Motor neuron (in vitro differentiated cells): ENCODE measurements around the gene ANKHD1. TPM values are rescaled to one million over a fixed set of nuclear protein-coding genes. Genes with fewer than 3 reads are reported as not detected.

ENCODE experiments used
- ATAC-seq, 8 experiments: fragments of 200-7000 bp; cut with Tn5 transposase; replicated peaks in 6 of 8; 2 replicates each; pipeline ENCODE4 v1.8.0; 2021; ENCODE audit warnings: mild to moderate bottlenecking in 8 of 8, moderate library complexity in 8 of 8
- H3K27ac ChIP-seq, 2 donors: fragments of 250-450 bp; sonication (Bioruptor Pico); 2 replicates each; pipeline ENCODE4 v1.9.0; 2021; ENCODE audit warnings: antibody characterized with exemption in 2 of 2, mild to moderate bottlenecking in 2 of 2, moderate library complexity in 1 of 2
- H3K4me1 ChIP-seq, 2 donors: fragments of 250-450 bp; sonication (Bioruptor Pico); replicated peaks in 1 of 2; 2 replicates each; pipeline ENCODE4 v1.6.1; 2021; ENCODE audit warnings: antibody characterized with exemption in 2 of 2, mild to moderate bottlenecking in 2 of 2, moderate library complexity in 1 of 2
- H3K4me3 ChIP-seq, 5 donors: fragments of 250-450 bp; sonication (Bioruptor Pico); 2 replicates each; pipeline ENCODE4 v1.9.0; 2021; ENCODE audit warnings: antibody characterized with exemption in 5 of 5, mild to moderate bottlenecking in 5 of 5, moderate library complexity in 4 of 5
- WGBS, 10 experiments: fragments of 450-650 bp; shearing (Covaris generic); methylation state at CpG; one replicate each; pipeline ENCODE4 v1.0.0; 2022; 5-methylcytosine and 5-hydroxymethylcytosine counted together
- in situ Hi-C, 9 experiments: fragments of 400-800 bp; cut with MboI; loops; one replicate each; pipeline ENCODE4 v1.15.0; 2021; ENCODE audit warnings: low sequenced_read_pairs in 9 of 9, low pct_unique_long_range_greater_than_20kb in 2 of 9; ENCODE audit not compliant: unreplicated experiment in 9 of 9
- total RNA-seq, 8 experiments: library from RNA; unstranded; fragments of 300-600 nt; gene quantifications; 2 replicates each; pipeline versions ENCODE4 v1.2.3 to v1.2.4, GENCODE V29; 2022

The ANKHD1 gene, protein sequence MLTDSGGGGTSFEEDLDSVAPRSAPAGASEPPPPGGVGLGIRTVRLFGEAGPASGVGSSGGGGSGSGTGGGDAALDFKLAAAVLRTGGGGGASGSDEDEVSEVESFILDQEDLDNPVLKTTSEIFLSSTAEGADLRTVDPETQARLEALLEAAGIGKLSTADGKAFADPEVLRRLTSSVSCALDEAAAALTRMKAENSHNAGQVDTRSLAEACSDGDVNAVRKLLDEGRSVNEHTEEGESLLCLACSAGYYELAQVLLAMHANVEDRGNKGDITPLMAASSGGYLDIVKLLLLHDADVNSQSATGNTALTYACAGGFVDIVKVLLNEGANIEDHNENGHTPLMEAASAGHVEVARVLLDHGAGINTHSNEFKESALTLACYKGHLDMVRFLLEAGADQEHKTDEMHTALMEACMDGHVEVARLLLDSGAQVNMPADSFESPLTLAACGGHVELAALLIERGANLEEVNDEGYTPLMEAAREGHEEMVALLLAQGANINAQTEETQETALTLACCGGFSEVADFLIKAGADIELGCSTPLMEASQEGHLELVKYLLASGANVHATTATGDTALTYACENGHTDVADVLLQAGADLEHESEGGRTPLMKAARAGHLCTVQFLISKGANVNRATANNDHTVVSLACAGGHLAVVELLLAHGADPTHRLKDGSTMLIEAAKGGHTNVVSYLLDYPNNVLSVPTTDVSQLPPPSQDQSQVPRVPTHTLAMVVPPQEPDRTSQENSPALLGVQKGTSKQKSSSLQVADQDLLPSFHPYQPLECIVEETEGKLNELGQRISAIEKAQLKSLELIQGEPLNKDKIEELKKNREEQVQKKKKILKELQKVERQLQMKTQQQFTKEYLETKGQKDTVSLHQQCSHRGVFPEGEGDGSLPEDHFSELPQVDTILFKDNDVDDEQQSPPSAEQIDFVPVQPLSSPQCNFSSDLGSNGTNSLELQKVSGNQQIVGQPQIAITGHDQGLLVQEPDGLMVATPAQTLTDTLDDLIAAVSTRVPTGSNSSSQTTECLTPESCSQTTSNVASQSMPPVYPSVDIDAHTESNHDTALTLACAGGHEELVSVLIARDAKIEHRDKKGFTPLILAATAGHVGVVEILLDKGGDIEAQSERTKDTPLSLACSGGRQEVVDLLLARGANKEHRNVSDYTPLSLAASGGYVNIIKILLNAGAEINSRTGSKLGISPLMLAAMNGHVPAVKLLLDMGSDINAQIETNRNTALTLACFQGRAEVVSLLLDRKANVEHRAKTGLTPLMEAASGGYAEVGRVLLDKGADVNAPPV (N-terminal part only)
- total RNA-seq: 100 to 1,000 TPM in 1 of 8 experiments, 10 to 100 TPM in 7; 37.0 to 110 (median 62.8) TPM

DNA sequence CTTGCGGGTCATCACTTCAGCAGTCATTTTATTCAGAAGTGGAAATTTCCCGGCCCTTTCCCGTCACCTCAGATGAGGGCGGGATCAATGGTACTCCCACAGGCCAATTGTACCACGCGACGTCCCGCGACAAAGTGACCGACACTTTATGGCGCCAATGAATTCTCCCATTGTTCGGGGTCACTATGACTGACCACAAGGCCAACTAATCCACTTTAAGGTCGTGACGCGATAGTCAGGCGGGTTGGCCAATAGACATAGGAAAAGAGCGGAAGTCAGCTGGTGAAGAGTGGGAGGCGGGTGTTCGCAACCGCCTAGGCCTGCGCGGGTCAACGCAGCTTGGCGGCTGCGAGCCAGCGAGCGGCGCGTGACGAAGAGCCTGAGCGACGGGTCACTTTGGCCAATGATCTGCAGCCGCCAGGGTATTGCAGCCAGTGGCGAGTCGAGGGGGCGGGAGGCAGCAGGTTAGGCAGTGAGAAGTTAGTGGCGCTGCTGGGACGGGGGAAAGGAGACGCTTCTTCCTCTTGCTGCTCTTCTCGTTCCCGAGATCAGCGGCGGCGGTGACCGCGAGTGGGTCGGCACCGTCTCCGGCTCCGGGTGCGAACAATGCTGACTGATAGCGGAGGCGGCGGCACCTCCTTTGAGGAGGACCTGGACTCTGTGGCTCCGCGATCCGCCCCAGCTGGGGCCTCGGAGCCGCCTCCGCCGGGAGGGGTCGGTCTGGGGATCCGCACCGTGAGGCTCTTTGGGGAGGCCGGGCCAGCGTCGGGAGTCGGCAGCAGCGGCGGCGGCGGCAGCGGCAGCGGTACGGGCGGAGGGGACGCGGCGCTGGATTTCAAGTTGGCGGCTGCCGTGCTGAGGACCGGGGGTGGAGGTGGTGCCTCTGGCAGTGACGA, at the start of gene ANKHD1:
Gene ANKHD1, plus strand, starts transcription at position 472 of the 896 bp plus-strand sequence. Its CDS starts 135 bp downstream, at position 607.
- 0 to 2% (median 0%) methylated on average over 1 to 30 of the region's 83 CpGs; no CpG with 5 or more reads in 2 of the 10 experiments for WGBS, 10 experiments
- Histone ChIP-seq H3K4me3 (peak within 1 kb of the TSS; percentile 79 to 96 (median 85)), H3K4me1 (peaks cover 11 to 13% of the 10 kb centered on the region in 2 donors), H3K27ac (peak within 1 kb of the TSS; percentile 86 to 93)
- peak; percentile 77 to 91 (median 88) for ATAC-seq
- in situ Hi-C loops: no loop called here

DNA sequence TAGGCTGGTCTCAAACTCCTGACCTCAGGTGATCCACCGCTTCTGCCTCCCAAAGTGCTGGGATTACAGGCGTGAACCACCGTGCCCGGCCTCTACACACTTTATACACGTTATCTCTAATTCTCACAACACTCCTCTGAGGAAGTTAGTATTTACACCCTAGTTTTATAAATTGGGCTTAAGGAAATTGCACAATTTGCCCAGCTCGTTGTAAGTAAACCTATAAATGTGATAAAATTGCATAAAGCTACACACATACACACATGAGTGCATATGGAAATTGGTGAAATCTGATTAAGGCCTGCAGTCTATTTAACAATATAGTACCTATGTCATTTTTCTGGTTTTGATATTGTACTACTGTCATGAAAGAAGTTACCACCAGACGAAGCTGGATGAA, 46.1 kb upstream of the ANKHD1 start:
- Histone ChIP-seq H3K4me3 (no peak overlapping the region), H3K4me1 (peaks cover 0 to 3% of the 10 kb centered on the region in 2 donors), H3K27ac (no peak overlapping the region)
- ATAC-seq: no peak
- in situ Hi-C loops: loop anchor here in 5 of 9 experiments (10.0 to 25.0 kb wide), 2 partner anchors 111 to 118 kb away; no protein-coding TSS in a partner anchor
- 33 to 100% (median 83%) methylated on average over 1 to 7 of the region's 7 CpGs; no CpG with 5 or more reads in 2 of the 10 experiments for whole genome bisulfite sequencing, 10 experiments

DNA sequence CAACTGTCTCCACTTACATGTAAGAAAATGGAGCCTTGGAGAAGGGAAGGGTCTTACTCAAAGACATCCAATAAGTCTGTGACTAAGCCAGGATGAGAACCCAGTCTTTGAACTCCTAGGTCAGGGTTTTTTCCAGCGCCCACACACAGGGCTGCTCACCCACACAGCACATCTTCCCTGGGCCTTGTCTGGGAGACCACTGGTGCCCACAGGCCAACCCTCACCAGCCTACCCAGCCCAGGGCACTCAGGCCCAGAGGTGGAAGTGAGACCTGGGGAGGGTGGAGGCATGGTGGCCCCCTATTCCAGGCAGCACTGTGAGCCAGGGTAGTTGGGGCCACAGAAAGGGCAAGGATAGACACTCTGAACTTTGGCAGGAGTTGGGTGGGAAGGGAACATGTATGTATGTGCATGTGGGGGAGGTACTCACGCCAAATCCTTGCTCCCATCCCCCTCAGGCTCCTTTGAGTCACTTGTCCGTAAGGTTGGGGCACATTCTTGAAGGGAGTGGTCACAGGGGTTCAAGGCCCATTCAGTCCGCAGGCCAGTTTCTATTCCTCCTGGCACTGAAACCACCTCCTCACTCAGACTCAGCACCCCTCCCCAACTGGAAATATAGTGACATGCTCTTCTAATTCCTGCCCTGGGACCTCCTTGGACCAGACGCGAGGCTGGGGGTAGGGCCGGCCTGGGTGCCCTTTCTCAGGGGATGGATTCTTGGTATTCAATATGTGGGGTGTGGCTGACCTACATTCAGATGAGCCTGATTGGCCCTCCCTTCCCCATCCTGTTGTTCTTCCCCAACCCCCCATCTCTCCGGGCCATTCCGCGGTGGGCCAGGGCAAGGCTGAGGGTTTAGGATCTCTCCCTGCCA, 44.5 kb upstream of the ANKHD1 start:
- no peak overlapping the region for H3K27ac ChIP-seq
- H3K4me1 ChIP-seq: peaks cover 0 to 3% of the 10 kb centered on the region in 2 donors
- 17 to 84% (median 44%) methylated on average over 1 to 4 of the region's 10 CpGs; no CpG with 5 or more reads in 4 of the 10 experiments for WGBS, 10 experiments
- in situ Hi-C loops: loop anchor here in 5 of 9 experiments (10.0 to 25.0 kb wide), 2 partner anchors 112 to 120 kb away; no protein-coding TSS in a partner anchor
- peak overlapping the region in 1 of 5 donors; percentile 7 for H3K4me3 ChIP-seq
- ATAC-seq: peak in 6 of 8 experiments; percentile 42 to 67 (median 53)

DNA sequence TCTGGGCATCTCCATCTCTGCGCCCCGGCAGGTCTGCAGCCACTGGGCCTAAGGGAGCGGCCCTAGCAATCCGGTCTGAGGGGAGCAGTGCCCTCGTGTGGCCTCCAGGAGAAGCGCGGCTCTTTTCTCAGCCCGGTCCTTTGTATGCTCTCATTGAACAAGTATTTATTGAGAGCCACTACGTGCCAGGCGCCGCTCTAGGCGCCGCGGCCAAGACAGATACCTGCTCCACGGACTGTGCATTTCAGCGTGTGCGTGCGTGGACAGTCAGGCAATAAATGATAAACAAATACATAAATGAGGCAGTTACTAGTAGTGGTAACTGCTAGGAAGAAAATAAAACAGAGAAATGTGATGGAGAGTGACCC, 43.9 kb upstream of the ANKHD1 start:
- 0 to 14% (median 0%) methylated on average over 1 to 8 of the region's 18 CpGs; no CpG with 5 or more reads in 5 of the 10 experiments for WGBS, 10 experiments
- in situ Hi-C loops: loop anchor here in 5 of 9 experiments (10.0 to 25.0 kb wide), 2 partner anchors 113 to 120 kb away; no protein-coding TSS in a partner anchor
- Histone ChIP-seq H3K4me1 (peaks cover 0 to 3% of the 10 kb centered on the region in 2 donors), H3K4me3 (peak overlapping the region in 1 of 5 donors; percentile 7), H3K27ac (no peak overlapping the region)
- ATAC-seq: peak; percentile 93 to 99 (median 97)

DNA sequence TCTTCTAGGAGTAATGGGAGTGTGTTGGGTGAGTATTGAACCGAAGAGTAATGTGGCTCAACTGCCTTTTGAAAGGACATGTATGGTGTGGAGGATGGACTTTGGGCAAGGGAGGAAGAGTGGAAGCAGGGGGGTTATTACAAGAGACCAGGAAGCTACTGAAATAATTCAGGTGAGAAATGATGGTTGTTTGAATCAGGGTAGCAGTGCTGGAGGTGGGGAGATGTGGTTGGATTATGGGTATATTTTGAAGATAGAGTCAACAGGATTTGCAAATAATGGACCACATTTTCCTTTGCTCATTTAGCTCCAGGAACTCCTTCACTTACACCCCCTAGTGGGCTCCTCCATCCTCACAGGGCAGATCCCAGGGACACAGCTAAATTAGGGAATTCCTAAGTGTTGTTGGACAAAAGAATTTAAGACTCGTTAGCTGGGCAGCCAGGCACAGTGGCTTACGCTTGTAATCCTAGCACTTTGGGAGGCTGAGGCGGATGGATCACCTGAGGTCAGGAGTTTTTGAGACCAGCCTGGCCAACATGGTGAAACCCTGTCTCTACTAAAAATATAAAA, 42.8 kb upstream of the ANKHD1 start:
- 63 to 91% (median 80%) methylated on average over 4 of the region's 4 CpGs; no CpG with 5 or more reads in 7 of the 10 experiments for WGBS, 10 experiments
- no peak for ATAC-seq
- H3K27ac ChIP-seq: no peak overlapping the region
- H3K4me1 ChIP-seq: peaks cover 3 to 4% of the 10 kb centered on the region in 2 donors
- no peak overlapping the region for H3K4me3 ChIP-seq
- in situ Hi-C loops: loop anchor here in 5 of 9 experiments (10.0 to 25.0 kb wide), 2 partner anchors 114 to 122 kb away; no protein-coding TSS in a partner anchor

DNA sequence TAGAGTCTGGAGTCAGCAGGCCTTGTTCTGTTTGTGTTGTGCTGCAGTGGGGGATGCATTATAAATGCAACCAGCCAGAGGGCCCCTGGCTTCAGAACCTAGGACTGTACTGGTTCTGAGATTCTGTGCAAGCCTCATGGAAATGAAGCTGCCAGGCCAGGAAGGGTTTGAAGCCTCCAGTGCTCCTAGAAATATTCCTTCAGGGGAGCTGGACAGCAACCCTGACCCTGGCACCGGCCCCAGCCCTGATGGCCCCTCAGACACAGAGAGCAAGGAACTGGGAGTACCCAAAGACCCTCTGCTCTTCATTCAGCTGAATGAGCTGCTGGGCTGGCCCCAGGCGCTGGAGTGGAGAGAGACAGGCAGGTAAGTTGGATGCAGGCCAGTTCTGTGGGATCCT, 41.5 kb upstream of the ANKHD1 start, which contains the start of gene SLC4A9:
Gene SLC4A9, plus strand, starts transcription at position 94 of the 400 bp plus-strand sequence. Its CDS starts 43 bp downstream, at position 137.
- Histone ChIP-seq H3K4me3 (no peak within 1 kb of the TSS), H3K4me1 (peaks cover 3 to 4% of the 10 kb centered on the region in 2 donors), H3K27ac (no peak within 1 kb of the TSS)
- 86 to 90% methylated on average over 1 to 2 of the region's 2 CpGs; no CpG with 5 or more reads in 8 of the 10 experiments for WGBS, 10 experiments
- no peak for ATAC-seq
- in situ Hi-C loops: loop anchor here in 2 of 9 experiments (25.0 kb wide), 1 partner anchor 123 kb away; no protein-coding TSS in a partner anchor

DNA sequence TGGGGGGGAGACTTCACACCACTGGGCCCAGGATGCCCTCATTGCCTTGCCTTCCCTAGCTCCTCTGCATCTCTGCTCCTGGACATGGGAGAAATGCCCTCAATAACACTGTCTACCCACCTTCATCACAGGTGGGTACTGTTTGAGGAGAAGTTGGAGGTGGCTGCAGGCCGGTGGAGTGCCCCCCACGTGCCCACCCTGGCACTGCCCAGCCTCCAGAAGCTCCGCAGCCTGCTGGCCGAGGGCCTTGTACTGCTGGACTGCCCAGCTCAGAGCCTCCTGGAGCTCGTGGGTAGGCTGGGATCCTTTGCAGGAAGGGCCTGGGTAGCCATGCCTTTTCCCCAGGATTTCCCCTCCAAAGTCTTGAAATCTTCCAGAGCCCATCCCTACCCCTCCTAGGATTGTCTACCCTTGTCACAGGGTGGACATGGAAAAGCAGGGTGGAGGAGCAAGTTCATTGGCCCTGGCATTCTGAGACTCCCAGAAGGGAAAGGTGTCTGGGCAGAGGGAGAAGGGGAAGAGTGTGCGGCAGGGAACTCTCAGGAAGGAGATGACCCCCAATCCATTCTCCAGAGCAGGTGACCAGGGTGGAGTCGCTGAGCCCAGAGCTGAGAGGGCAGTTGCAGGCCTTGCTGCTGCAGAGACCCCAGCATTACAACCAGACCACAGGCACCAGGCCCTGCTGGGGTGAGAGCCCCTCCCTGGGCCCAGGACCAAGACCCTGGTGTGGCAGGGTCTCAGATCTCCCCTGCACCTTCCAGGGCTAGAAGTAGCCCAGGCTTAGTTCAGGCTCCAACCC, 40.8 kb upstream of the ANKHD1 start:
- ATAC-seq: no peak
- Histone ChIP-seq H3K4me1 (peaks cover 3 to 4% of the 10 kb centered on the region in 2 donors), H3K27ac (no peak overlapping the region), H3K4me3 (no peak overlapping the region)
- WGBS, 10 experiments: 0 to 100% (median 60%) methylated on average over 1 to 3 of the region's 7 CpGs; no CpG with 5 or more reads in 5 of the 10 experiments
- in situ Hi-C loops: loop anchor here in 2 of 9 experiments (25.0 kb wide), 1 partner anchor 124 kb away; no protein-coding TSS in a partner anchor

GRCh38 chr5:140361901-140362300, 39.7 kb upstream of the ANKHD1 start:
- in situ Hi-C loops: loop anchor here in 2 of 9 experiments (25.0 kb wide), 1 partner anchor 125 kb away; no protein-coding TSS in a partner anchor
- Histone ChIP-seq H3K4me1 (peaks cover 3 to 4% of the 10 kb centered on the region in 2 donors), H3K27ac (no peak overlapping the region), H3K4me3 (no peak overlapping the region)
- WGBS, 10 experiments: 75 to 90% methylated on average over 2 of the region's 2 CpGs; no CpG with 5 or more reads in 8 of the 10 experiments
- ATAC-seq: no peak

DNA sequence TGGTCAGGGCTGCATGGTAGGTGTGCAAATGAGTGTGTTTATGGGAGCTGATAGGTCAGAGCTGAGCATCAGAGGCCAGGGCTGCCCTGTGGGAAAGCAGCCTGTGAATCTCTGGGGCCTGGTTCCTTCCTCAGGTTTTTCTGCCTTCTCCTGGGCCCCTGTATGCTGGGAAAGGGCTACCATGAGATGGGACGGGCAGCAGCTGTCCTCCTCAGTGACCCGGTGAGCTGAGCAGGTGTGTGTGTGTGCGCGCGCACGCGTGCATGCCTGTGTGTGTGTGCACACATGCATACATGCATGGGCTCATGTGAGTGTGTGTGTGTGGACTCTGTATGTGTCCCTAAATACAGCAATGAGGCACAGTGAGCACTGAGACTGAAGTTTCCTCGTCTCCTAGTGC, 39.3 kb upstream of the ANKHD1 start:
- peaks cover 2 to 4% of the 10 kb centered on the region in 2 donors for H3K4me1 ChIP-seq
- WGBS, 10 experiments: 0 to 100% (median 60%) methylated on average over 1 to 2 of the region's 8 CpGs; no CpG with 5 or more reads in 1 of the 10 experiments
- in situ Hi-C loops: loop anchor here in 2 of 9 experiments (25.0 kb wide), 1 partner anchor 125 kb away; no protein-coding TSS in a partner anchor
- no peak for ATAC-seq
- H3K27ac ChIP-seq: no peak overlapping the region
- H3K4me3 ChIP-seq: no peak overlapping the region
